Smooth muscle cell (in vitro differentiated cells): ENCODE measurements around the gene SERPINB6. TPM values are rescaled to one million over a fixed set of nuclear protein-coding genes. Genes with fewer than 3 reads are reported as not detected.
A peak's percentile ranks its signal among the peaks of the same experiment; 100 is the strongest.
"Not testable (repeated sequence)": the region's sequence is repeated elsewhere in the genome, so short reads cannot be mapped to it uniquely, and the experiment has no call there.

ENCODE experiments used
- DNase-seq: peaks from one replicate; lab custom pipeline; 2025; ENCODE audit not compliant: unreplicated experiment; lab: John Stamatoyannopoulos, UW
- H2AFZ ChIP-seq: fragments of 200-600 bp; sonication (generic); 2 replicates; pipeline ENCODE4 v1.6.0; 2016; ENCODE audit warnings: antibody characterized with exemption, low read depth, mild to moderate bottlenecking
- H3F3A ChIP-seq: fragments of 200-600 bp; sonication (generic); 2 replicates; pipeline ENCODE4 v1.6.0; 2017; ENCODE audit warnings: antibody characterized with exemption, low read depth
- H3K27ac ChIP-seq: fragments of 200-600 bp; sonication (generic); 2 replicates; pipeline ENCODE4 v1.5.1; 2016; ENCODE audit warnings: low read depth, mild to moderate bottlenecking
- H3K27me3 ChIP-seq: fragments of 200-600 bp; sonication (generic); 2 replicates; pipeline ENCODE4 v1.6.1; 2016; ENCODE audit warnings: low read depth, mild to moderate bottlenecking
- H3K36me3 ChIP-seq: fragments of 200-600 bp; sonication (generic); 2 replicates; pipeline ENCODE4 v1.5.1; 2016; ENCODE audit warnings: low read depth
- H3K4me1 ChIP-seq: fragments of 200-600 bp; sonication (generic); 2 replicates; pipeline ENCODE4 v1.5.1; 2016; ENCODE audit warnings: low read depth
- H3K4me2 ChIP-seq: fragments of 200-600 bp; sonication (generic); 2 replicates; pipeline ENCODE4 v1.6.0; 2016; ENCODE audit warnings: mild to moderate bottlenecking
- H3K4me3 ChIP-seq: fragments of 200-600 bp; sonication (generic); 2 replicates; pipeline ENCODE4 v1.5.1; 2016; ENCODE audit warnings: mild to moderate bottlenecking
- H3K79me2 ChIP-seq: fragments of 200-600 bp; sonication (generic); 2 replicates; pipeline ENCODE4 v1.6.0; 2016; ENCODE audit warnings: low read depth, mild to moderate bottlenecking
- H3K9ac ChIP-seq: fragments of 200-600 bp; sonication (generic); 2 replicates; pipeline ENCODE4 v1.6.0; 2016; ENCODE audit warnings: low read depth
- H3K9me3 ChIP-seq: fragments of 200-600 bp; sonication (generic); replicated peaks from 2 replicates; pipeline ENCODE4 v1.5.1; 2016; ENCODE audit warnings: low read depth
- H4K20me1 ChIP-seq: fragments of 200-600 bp; sonication (generic); 2 replicates; pipeline ENCODE4 v1.6.0; 2016; ENCODE audit warnings: low read depth
- CTCF ChIP-seq: fragments of 200-600 bp; sonication (generic); IDR thresholded peaks from 2 replicates; pipeline ENCODE4 v1.5.1; 2017; ENCODE audit warnings: borderline replicate concordance, mild to moderate bottlenecking, antibody characterized with exemption; ENCODE audit not compliant: insufficient read depth, poor library complexity, severe bottlenecking
- WGBS: methylation state at CpG from one replicate; pipeline ENCODE4 v1.1.7; 2016; ENCODE audit warnings: low lambda C conversion rate; 5-methylcytosine and 5-hydroxymethylcytosine counted together
- polyA plus RNA-seq: library from polyadenylated mRNA; unstranded; fragments of >200 nt; fragmentation: Nextera tagmentation; extraction: Ambion mirVana; gene quantifications from 2 replicates; pipeline ENCODE4 v1.2.1, GENCODE V29; 2016
- total RNA-seq: library from RNA; depleted of rRNA; stranded (reverse); fragments of >200 nt; gene quantifications from 2 replicates; pipeline ENCODE4 v1.2.3, GENCODE V29; 2014

SERPINB6 gene
- total and polyA plus RNA-seq, 2 experiments from 2014 or later: 67.8 to 118 TPM

DNA sequence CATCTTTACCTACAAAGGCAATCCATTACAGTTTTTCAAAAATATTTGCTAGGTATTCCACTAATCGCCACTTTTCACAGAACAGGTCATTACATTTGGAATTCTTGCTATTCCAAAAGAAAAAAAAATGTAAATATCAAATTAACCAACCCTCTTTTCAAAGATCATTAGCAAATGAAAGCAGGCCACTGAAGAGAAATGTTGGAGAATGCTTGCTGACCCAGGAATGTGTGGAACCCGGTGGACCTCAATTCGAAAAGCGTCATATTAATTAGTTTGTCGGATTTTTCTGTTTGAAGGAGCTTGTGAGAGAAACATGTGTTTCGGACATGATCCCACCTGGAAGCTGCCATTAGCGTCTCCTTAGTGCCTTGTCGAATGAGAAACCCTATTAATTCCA lies 40.3 kb downstream of the SERPINB6 start:
- WGBS: 53% methylated on average over 8 of the region's 8 CpGs
- Histone ChIP-seq H4K20me1 (no peaks in the 10 kb centered on the region), H3K36me3 (no peaks in the 10 kb centered on the region), H3K4me3 (no peak overlapping the region), H3K27ac (no peak overlapping the region), H3K79me2 (no peaks in the 10 kb centered on the region), H3K27me3 (no peaks in the 10 kb centered on the region), H2AFZ (no peak overlapping the region), H3K4me2 (no peak overlapping the region), H3K9ac (no peak overlapping the region), H3K9me3 (no peaks in the 10 kb centered on the region), H3F3A (no peaks in the 10 kb centered on the region), H3K4me1 (peaks cover 4% of the 10 kb centered on the region)
- no peak for DNase-seq
- TF ChIP-seq CTCF: no peak

DNA sequence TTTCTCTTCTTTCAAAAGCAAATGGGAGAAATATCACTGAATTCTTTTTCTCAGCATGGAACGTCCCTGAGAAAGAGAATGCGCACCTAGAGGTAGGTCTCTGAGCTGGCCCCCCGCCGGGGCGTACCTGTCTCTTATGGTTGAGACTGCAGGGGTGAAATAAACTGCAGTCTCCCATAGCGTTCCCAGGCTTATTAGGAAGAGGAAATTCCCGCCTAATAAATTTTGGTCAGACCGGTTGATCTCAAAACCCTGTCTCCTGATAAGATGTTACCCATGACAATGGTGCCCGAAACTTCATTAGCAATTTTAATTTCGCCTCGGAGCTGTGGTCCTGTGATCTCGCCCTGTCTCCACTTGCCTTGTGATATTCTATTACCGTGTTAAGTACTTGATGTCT lies 43.4 kb downstream of the SERPINB6 start:
- H3K9ac ChIP-seq, H2AFZ ChIP-seq, H3K4me3 ChIP-seq, H3K27ac ChIP-seq, H3K36me3 ChIP-seq, H3K79me2 ChIP-seq, H3F3A ChIP-seq, H3K4me2 ChIP-seq, DNase-seq, H3K27me3 ChIP-seq, H3K9me3 ChIP-seq, H4K20me1 ChIP-seq: not testable (repeated sequence)
- WGBS: 55% methylated on average over 13 of the region's 13 CpGs
- peaks cover 10% of the 10 kb centered on the region for H3K4me1 ChIP-seq

GRCh38 chr6:2925842-2926747 lies 45.3 kb downstream of the SERPINB6 start:
- H3K9me3 ChIP-seq, H3F3A ChIP-seq, H3K79me2 ChIP-seq, H3K27me3 ChIP-seq, H3K36me3 ChIP-seq, H3K27ac ChIP-seq, H3K9ac ChIP-seq, DNase-seq, H4K20me1 ChIP-seq, H3K4me3 ChIP-seq: not testable (repeated sequence)
- Histone ChIP-seq H3K4me2 (peak overlapping the region; percentile 55), H2AFZ (peak overlapping the region; percentile 20), H3K4me1 (peaks cover 10% of the 10 kb centered on the region)
- WGBS: 34% methylated on average over 13 of the region's 13 CpGs

GRCh38 chr6:2921520-2922115 lies 49.7 kb downstream of the SERPINB6 start:
- Histone ChIP-seq H3K4me3 (no peak overlapping the region), H3K27me3 (no peaks in the 10 kb centered on the region), H3K9me3 (no peaks in the 10 kb centered on the region), H3K36me3 (no peaks in the 10 kb centered on the region), H3F3A (no peaks in the 10 kb centered on the region), H3K9ac (no peak overlapping the region), H3K4me1 (peaks cover 10% of the 10 kb centered on the region), H3K4me2 (no peak overlapping the region), H2AFZ (no peak overlapping the region), H3K27ac (no peak overlapping the region), H4K20me1 (no peaks in the 10 kb centered on the region), H3K79me2 (no peaks in the 10 kb centered on the region)
- no peak for TF ChIP-seq CTCF
- DNase-seq: no peak
- 87% methylated on average over 4 of the region's 4 CpGs for WGBS
